HepG2 (cell line): Measurements from ENCODE around the gene PAFAH1B1. TPM values are rescaled to one million over a fixed set of nuclear protein-coding genes. Genes with fewer than 3 reads are reported as not detected.
A peak's percentile ranks its signal among the peaks of the same experiment; 100 is the strongest.

Experiments
- ATF3 ChIP-seq: sonication (generic); formaldehyde crosslinking; IDR thresholded peaks from 2 replicates; pipeline ENCODE4 v1.4.0; 2020; ENCODE audit warnings: missing genetic modification reagents
- CSRNP1 ChIP-seq: sonication (generic); formaldehyde crosslinking; IDR thresholded peaks from 2 replicates; pipeline ENCODE4 v1.8.1; 2023; ENCODE audit warnings: mild to moderate bottlenecking, missing genetic modification reagents
- HOXA3 ChIP-seq: sonication (generic); formaldehyde crosslinking; IDR thresholded peaks from 2 replicates; pipeline ENCODE4 v1.5.0; 2020; ENCODE audit warnings: missing genetic modification reagents
- KLF6 ChIP-seq: IDR thresholded peaks from 2 replicates; pipeline ENCODE4 v1.8.0; 2016; ENCODE audit warnings: missing biosample characterization, missing genetic modification reagents
- MEIS2 ChIP-seq: sonication (generic); formaldehyde crosslinking; IDR thresholded peaks from 2 replicates; pipeline ENCODE4 v1.9.0; 2021; ENCODE audit warnings: mild to moderate bottlenecking, missing genetic modification reagents
- NR2F1 ChIP-seq, 2 experiments: fragments of 450-650 bp in 1 of 2; formaldehyde crosslinking in 1 of 2; IDR thresholded peaks; 2 replicates each; pipeline versions ENCODE4 v1.5.0 to v1.6.1; 2016 to 2020; ENCODE audit warnings: mild to moderate bottlenecking in 1 of 2, missing compliant biosample characterization in 1 of 2, missing genetic modification reagents in 1 of 2, moderate library complexity in 1 of 2
- PRDM4 ChIP-seq: sonication (generic); formaldehyde crosslinking; IDR thresholded peaks from 2 replicates; pipeline ENCODE4 v1.9.0; 2021; ENCODE audit warnings: missing genetic modification reagents, borderline replicate concordance
- SIN3A ChIP-seq: IDR thresholded peaks from 2 replicates; pipeline ENCODE4 v1.6.1; 2011; ENCODE audit warnings: low read depth, mild to moderate bottlenecking, control low read depth, low read length, borderline replicate concordance
- TFAP4 ChIP-seq: sonication (generic); IDR thresholded peaks from 2 replicates; pipeline ENCODE4 v1.6.1; 2016; ENCODE audit warnings: low read depth, borderline replicate concordance
- YEATS4 ChIP-seq: sonication (generic); formaldehyde crosslinking; IDR thresholded peaks from 2 replicates; pipeline ENCODE4 v1.4.0; 2020; ENCODE audit warnings: missing genetic modification reagents, borderline replicate concordance
- ZGPAT ChIP-seq: IDR thresholded peaks from 2 replicates; pipeline ENCODE4 v1.6.1; 2016; ENCODE audit warnings: mild to moderate bottlenecking
- ZHX2 ChIP-seq, 2 experiments: sonication (generic) in 1 of 2; formaldehyde crosslinking in 1 of 2; IDR thresholded peaks; 2 replicates each; pipeline versions ENCODE4 v1.6.1 to v1.9.0; 2014 to 2022; ENCODE audit warnings: antibody characterized with exemption in 1 of 2, borderline replicate concordance in 1 of 2, inconsistent platforms in 1 of 2, low read depth in 1 of 2, missing genetic modification reagents in 1 of 2
- ZNF567 ChIP-seq: sonication (generic); formaldehyde crosslinking; IDR thresholded peaks from 2 replicates; pipeline ENCODE4 v1.8.1; 2023; ENCODE audit warnings: mild to moderate bottlenecking, missing genetic modification reagents, borderline replicate concordance
- ZSCAN29 ChIP-seq: sonication (generic); formaldehyde crosslinking; conservative IDR thresholded peaks from 2 replicates; pipeline ENCODE4 v1.4.0; 2020; ENCODE audit warnings: mild to moderate bottlenecking, missing genetic modification reagents
- polyA plus RNA-seq, 8 experiments: library from polyadenylated mRNA; depleted of rRNA in 3 of 8; stranded (reverse) in 7 of 8; unstranded in 1 of 8; fragments of >200 nt; fragmentation: Illumina TruSeq in 4 of 8; extraction: Trizol in 4 of 8; gene quantifications; 2 replicates each; pipeline versions ENCODE4 v1.2.1 to v1.2.3, GENCODE V29; 2011 to 2016; ENCODE audit warnings: low read depth in 4 of 8, missing spikeins in 1 of 8, mixed read lengths in 1 of 8; ENCODE audit not compliant: insufficient read depth in 1 of 8
- total RNA-seq, 5 experiments: library from RNA; depleted of rRNA; stranded (reverse); fragments of >200 nt; fragmentation: Illumina TruSeq; extraction: Trizol; gene quantifications; 2 replicates each; pipeline ENCODE4 v1.2.3, GENCODE V29; 2016; ENCODE audit warnings: low read depth in 1 of 5

Gene PAFAH1B1
- total and polyA plus RNA-seq, 2 of the 13 experiments (the other 11 are each of a cell fraction or from before 2014, with no cell fraction given): 46.0 to 64.9 TPM

- TF ChIP-seq CSRNP1 (CRISPR knock-in tag) (peak; percentile 60), PRDM4 (no peak), NR2F1 (CRISPR knock-in tag; IDR thresholded peaks at IDR 0.05) (peak; percentile 91 to 94), TFAP4 (peak; percentile 39; the same call in 1 of the 2 replicates), KLF6 (CRISPR knock-in tag) (peak; percentile 23), ZSCAN29 (CRISPR knock-in tag) (peak; percentile 68; the same call in 1 of the 2 replicates), HOXA3 (CRISPR knock-in tag) (peak; percentile 92), SIN3A (peak; percentile 82; the same call in 1 of the 2 replicates), ZNF567 (CRISPR knock-in tag) (peak; percentile 76; the same call in 1 of the 2 replicates), ZGPAT (peak; percentile 90), MEIS2 (CRISPR knock-in tag) (peak; percentile 70; the same call in 1 of the 2 replicates), ZHX2 (IDR thresholded peaks at IDR 0.05; ENCODE audit: low read depth) (peak; percentile 64), ZHX2 (CRISPR knock-in tag; IDR thresholded peaks at IDR 0.05; ENCODE audit: borderline replicate concordance) (no peak), YEATS4 (CRISPR knock-in tag) (peak; percentile 93), ATF3 (CRISPR knock-in tag) (peak; percentile 63)
Measured at GRCh38 chr17:2711608-2712299, 118.3 kb downstream of the PAFAH1B1 start, which contains the start of gene CLUH (continued).
